ENCODE data around the gene SSBP3.

GRCh38 chr1:54302951-54303843 is 103.0 kb downstream of the SSBP3 start:
- TF ChIP-seq, protein P1, sequence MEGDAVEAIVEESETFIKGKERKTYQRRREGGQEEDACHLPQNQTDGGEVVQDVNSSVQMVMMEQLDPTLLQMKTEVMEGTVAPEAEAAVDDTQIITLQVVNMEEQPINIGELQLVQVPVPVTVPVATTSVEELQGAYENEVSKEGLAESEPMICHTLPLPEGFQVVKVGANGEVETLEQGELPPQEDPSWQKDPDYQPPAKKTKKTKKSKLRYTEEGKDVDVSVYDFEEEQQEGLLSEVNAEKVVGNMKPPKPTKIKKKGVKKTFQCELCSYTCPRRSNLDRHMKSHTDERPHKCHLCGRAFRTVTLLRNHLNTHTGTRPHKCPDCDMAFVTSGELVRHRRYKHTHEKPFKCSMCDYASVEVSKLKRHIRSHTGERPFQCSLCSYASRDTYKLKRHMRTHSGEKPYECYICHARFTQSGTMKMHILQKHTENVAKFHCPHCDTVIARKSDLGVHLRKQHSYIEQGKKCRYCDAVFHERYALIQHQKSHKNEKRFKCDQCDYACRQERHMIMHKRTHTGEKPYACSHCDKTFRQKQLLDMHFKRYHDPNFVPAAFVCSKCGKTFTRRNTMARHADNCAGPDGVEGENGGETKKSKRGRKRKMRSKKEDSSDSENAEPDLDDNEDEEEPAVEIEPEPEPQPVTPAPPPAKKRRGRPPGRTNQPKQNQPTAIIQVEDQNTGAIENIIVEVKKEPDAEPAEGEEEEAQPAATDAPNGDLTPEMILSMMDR (IDR thresholded peaks at IDR 0.05; ENCODE audit: insufficient read depth, low read length, poor library complexity, severe bottlenecking) = no peak
- no peak for TF ChIP-seq EZH2phosphoT487 (conservative IDR thresholded peaks at IDR 0.05; ENCODE audit: low read length)
